Stimulated activated naive CD4-positive, alpha-beta T cell treated with Interleukin-2 at 50 U/mL for 16 hours (primary cell): ENCODE measurements around the gene DLG2.
"Not testable (repeated sequence)": the region's sequence is repeated elsewhere in the genome, so short reads cannot be mapped to it uniquely, and the experiment has no call there.

Experiments
- DNase-seq: peaks from one replicate; lab custom pipeline; 2025; lab: John Stamatoyannopoulos, UW

Gene DLG2

GRCh38 chr11:85444479-85444878 lies 182.7 kb downstream of the DLG2 start:
- DNase-seq: no peak

- no peak for DNase-seq
Observed at GRCh38 chr11:85440273-85440672, 186.9 kb downstream of the DLG2 start.

- no peak for DNase-seq
Observed at GRCh38 chr11:85438328-85438727, 188.8 kb downstream of the DLG2 start.

GRCh38 chr11:85431319-85431718 lies 195.8 kb downstream of the DLG2 start:
- no peak for DNase-seq

- no peak for DNase-seq
Observed at GRCh38 chr11:85423794-85424193, 203.3 kb downstream of the DLG2 start.

GRCh38 chr11:85423316-85423715 lies 203.8 kb downstream of the DLG2 start:
- DNase-seq: no peak

GRCh38 chr11:85414175-85414574 lies 213.0 kb downstream of the DLG2 start:
- DNase-seq: no peak

GRCh38 chr11:85407648-85408047 lies 219.5 kb downstream of the DLG2 start:
- DNase-seq: no peak

GRCh38 chr11:85406841-85407240 lies 220.3 kb downstream of the DLG2 start:
- DNase-seq: no peak

GRCh38 chr11:85406316-85406715 lies 220.8 kb downstream of the DLG2 start:
- no peak for DNase-seq

GRCh38 chr11:85395515-85396055 lies 231.6 kb downstream of the DLG2 start:
- DNase-seq: not testable (repeated sequence)

GRCh38 chr11:85394283-85394682 lies 232.9 kb downstream of the DLG2 start:
- no peak for DNase-seq

GRCh38 chr11:85391141-85391540 lies 236.0 kb downstream of the DLG2 start:
- DNase-seq: no peak

- DNase-seq: no peak
Observed at GRCh38 chr11:85385547-85385946, 241.6 kb downstream of the DLG2 start.

GRCh38 chr11:85385111-85385510 lies 242.0 kb downstream of the DLG2 start:
- no peak for DNase-seq

GRCh38 chr11:85379066-85379465 lies 248.1 kb downstream of the DLG2 start:
- no peak for DNase-seq

GRCh38 chr11:85377901-85378300 lies 249.2 kb downstream of the DLG2 start:
- no peak for DNase-seq

- no peak for DNase-seq
Observed at GRCh38 chr11:85359859-85360258, 267.3 kb downstream of the DLG2 start.

- DNase-seq: no peak
Observed at GRCh38 chr11:85355921-85356320, 271.2 kb downstream of the DLG2 start.

GRCh38 chr11:85349539-85349938 lies 277.6 kb downstream of the DLG2 start:
- DNase-seq: not testable (repeated sequence)

- no peak for DNase-seq
Observed at GRCh38 chr11:85348945-85349344, 278.2 kb downstream of the DLG2 start.

GRCh38 chr11:85347291-85347690 lies 279.9 kb downstream of the DLG2 start:
- no peak for DNase-seq

GRCh38 chr11:85346484-85346883 lies 280.7 kb downstream of the DLG2 start:
- no peak for DNase-seq

- not testable (repeated sequence) for DNase-seq
Observed at GRCh38 chr11:85340846-85341245, 286.3 kb downstream of the DLG2 start.

GRCh38 chr11:85318573-85318972 lies 308.6 kb downstream of the DLG2 start:
- no peak for DNase-seq
